ENCODE data around the gene KRI1.
"Not testable (repeated sequence)": the region's sequence is repeated elsewhere in the genome, so short reads cannot be mapped to it uniquely, and the experiment has no call there.

The KRI1 gene

DNA sequence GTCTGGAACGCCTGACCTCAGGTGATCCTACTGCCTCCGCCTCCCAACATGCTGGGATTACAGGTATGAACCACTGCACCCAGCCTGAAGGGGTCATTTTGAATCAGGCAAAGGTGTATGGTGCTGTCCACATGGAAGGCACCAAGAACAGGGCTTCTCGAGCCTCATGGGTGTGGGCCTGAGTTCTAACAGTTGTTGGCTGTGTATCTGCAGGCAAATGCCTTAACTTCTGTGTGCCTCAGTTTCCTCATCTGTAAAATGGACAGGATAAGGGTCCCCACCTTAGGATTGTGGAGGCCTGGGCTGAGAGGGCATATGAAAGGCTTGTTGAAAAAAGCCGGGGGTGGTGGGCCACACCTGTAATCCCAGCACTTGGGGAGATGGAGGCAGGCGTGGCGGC, 12.1 kb upstream of the KRI1 start:
- DNase-seq (ENCODE audit: low read depth), result no peak
- no peak overlapping the region for H3K4me3 ChIP-seq (ENCODE audit: control insufficient read depth, low read depth, low read length)
- TF ChIP-seq, protein P1, sequence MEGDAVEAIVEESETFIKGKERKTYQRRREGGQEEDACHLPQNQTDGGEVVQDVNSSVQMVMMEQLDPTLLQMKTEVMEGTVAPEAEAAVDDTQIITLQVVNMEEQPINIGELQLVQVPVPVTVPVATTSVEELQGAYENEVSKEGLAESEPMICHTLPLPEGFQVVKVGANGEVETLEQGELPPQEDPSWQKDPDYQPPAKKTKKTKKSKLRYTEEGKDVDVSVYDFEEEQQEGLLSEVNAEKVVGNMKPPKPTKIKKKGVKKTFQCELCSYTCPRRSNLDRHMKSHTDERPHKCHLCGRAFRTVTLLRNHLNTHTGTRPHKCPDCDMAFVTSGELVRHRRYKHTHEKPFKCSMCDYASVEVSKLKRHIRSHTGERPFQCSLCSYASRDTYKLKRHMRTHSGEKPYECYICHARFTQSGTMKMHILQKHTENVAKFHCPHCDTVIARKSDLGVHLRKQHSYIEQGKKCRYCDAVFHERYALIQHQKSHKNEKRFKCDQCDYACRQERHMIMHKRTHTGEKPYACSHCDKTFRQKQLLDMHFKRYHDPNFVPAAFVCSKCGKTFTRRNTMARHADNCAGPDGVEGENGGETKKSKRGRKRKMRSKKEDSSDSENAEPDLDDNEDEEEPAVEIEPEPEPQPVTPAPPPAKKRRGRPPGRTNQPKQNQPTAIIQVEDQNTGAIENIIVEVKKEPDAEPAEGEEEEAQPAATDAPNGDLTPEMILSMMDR (conservative IDR thresholded peaks at IDR 0.05; ENCODE audit: control insufficient read depth, insufficient read depth, low read depth, low read length), result no peak

DNA sequence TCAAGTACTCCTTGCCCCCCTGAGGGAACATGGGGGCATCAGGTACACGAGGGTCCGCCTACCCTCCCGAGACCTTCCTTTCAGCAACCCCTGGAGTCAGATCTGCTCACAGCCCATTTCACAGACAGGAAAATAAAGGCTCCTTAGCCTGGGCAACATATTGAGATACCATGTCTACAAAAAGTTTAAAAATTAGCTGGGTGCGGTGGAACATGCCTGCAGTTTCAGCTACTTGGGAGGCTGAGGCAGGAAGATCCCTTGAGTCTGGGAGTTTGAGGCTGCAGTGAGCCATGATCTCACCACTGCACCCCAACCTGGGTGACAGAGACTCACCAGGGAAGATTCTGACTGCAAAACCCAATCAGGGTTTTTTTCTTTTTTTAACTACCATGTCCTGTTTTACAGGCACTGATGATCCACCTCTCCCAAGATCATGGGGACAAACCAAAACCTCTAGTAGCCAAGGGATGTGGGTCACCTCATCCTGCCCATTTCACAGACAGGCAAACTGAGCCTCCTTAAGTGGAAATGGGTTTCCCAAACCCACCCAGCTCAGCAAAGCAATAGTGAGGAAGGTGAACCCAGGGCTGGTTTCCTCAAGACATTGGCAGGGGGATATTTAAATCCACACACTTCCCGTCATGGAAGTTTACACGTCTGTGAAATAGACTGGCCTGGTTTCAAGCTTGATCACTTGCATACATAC, 9.4 kb upstream of the KRI1 start:
- no peak for DNase-seq (ENCODE audit: low read depth)
- TF ChIP-seq, protein P1 (conservative IDR thresholded peaks at IDR 0.05; ENCODE audit: control insufficient read depth, insufficient read depth, low read depth, low read length), result no peak
- no peak overlapping the region for H3K4me3 ChIP-seq (ENCODE audit: control insufficient read depth, low read depth, low read length)

DNA sequence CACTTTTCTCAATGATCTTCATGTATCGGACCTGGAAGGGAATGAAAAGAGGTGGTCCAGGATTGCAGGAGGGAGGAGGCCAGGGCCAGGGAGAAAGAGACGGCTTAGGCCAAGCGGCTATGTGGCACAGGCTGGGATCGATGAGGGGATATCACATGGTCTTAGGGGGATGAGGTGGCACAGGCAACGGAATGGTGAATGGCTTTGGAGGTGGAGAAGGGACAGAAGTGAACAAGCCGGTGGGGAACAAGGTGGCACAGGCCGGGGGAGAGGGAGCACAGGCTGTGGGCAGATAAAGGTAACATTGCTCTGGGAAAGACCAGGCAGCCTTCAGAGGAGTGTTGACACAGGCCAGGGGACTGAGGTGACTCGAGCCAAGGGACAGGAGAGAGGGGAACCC, 8.7 kb upstream of the KRI1 start:
- DNase-seq (ENCODE audit: low read depth), result no peak
- H3K4me3 ChIP-seq (ENCODE audit: control insufficient read depth, low read depth, low read length), result no peak overlapping the region
- TF ChIP-seq, protein P1 (conservative IDR thresholded peaks at IDR 0.05; ENCODE audit: control insufficient read depth, insufficient read depth, low read depth, low read length), result no peak

DNA sequence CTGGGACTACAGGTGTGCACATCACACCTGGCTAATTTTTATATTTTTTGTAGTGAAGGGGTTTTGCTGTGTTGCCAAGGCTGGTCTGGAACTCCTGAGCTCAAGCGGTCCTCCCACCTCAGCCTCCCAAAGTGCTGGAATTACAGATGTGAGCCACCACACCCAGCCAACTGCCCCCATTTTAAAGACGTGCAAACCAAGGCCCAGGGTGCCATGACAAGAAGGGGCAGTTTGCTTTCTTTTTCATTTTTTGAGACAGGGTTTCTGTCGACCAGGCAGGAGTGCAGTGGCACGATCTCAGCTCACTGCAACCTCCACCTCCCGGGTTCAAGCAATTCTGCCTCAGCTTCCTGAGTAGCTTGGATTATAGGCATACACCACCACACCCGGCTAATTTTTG, 8.0 kb upstream of the KRI1 start:
- H3K4me3 ChIP-seq (ENCODE audit: control insufficient read depth, low read depth, low read length); DNase-seq (ENCODE audit: low read depth): not testable (repeated sequence)

DNA sequence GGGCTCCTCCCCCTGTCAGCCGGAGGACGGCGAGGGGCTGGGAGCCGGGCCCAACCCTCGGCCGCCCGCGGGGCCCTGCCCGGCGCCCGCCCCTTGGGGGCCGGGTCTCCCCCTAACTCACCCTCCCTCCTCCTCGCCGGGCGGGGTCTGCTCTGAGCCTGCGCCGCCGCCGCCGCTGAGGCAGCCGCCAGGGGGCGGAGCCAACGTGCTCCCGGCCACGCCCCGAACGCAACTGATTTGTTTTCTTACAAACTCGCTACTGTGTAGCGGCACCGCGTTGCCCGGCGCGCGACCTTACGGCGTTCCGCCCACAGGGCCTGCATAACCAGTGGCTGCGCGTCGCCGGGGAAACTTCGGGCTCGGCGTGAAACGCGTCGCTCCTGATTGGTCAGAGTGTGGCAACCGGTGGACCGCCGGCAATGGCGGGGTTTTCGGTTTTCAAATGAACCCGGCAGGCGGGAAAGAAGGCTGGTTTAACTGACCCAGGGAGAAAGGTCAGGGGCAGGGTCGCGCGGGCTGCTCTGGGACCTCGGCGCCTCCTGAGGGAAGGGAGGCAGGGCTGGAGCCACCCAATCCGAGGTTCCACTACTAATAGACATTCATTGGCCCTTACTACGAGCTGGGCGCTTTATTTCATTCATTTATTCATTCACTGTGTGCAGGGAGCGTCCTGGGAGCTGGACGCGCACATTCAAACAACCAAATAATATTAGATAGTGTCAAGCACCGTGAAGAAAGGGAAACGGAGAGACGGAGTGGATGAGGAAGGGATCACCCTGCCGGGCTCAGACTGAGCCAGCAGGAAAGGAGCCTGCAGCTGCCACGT, 3.2 kb upstream of the KRI1 start, which contains the start of gene CDKN2D:
Gene CDKN2D, minus strand, starts transcription at position 154 of the 826 bp plus-strand sequence. CDS start 326 bp downstream, outside the sequence.
- TF ChIP-seq, protein P1 (conservative IDR thresholded peaks at IDR 0.05; ENCODE audit: control insufficient read depth, insufficient read depth, low read depth, low read length), result no peak

DNA sequence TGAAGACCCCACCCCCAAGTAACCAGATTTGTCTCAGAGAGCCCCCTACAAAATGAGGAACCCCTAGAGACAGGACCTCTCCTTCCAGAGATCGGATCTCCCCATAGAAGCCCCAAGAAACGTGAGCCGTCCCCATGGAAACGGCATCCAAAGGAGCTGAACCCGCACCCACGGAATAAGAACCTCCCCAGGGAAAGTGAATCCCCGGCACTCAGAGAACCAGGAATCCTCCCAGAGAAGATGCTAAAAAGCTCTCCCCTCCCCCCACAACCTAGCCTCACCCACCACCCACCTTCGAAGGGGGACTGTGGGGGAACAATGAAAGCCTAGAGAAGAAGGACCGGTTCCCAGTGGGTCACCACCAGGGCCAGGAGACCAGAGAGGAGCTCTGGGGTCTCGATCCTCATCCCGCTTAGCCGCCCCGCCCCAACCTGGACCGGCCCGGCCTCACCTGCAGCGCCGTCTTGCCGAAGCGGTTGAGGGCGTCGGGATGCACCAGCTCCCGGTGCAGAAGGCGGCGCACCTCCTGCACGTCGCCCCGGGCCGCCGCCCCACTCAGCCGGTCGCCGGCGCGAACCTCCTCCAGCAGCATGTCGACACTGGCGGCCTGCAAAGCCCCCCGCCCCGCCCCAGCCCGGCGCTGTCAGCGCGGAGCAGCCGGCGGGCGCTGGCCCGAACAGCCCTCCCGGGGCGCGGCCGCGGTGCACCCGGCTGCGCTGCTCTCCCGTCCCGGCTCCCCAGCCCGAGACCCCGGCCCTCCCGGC, 2.4 kb upstream of the KRI1 start:
- no peak for DNase-seq (ENCODE audit: low read depth)
- H3K4me3 ChIP-seq (ENCODE audit: control insufficient read depth, low read depth, low read length), result peak overlapping the region; percentile 77
- TF ChIP-seq, protein P1 (conservative IDR thresholded peaks at IDR 0.05; ENCODE audit: control insufficient read depth, insufficient read depth, low read depth, low read length), result no peak

More for the DNA sequence above, 3.2 kb upstream of the KRI1 start, which contains the start of gene CDKN2D:
- DNase-seq (ENCODE audit: low read depth), result peak; percentile 99
- peak within 1 kb of the TSS; percentile 77 for H3K4me3 ChIP-seq (ENCODE audit: control insufficient read depth, low read depth, low read length)
